GM10266 (cell line): ENCODE results near the gene ENDOD1.

Experiments used
- DNase-seq: peaks from one replicate; pipeline ENCODE4 v3.0.0; 2012; ENCODE audit errors: extremely low spot score
- TF ChIP-seq, protein P1 (sequence below): IDR thresholded peaks from 2 replicates; pipeline ENCODE4 v1.5.1; 2012; ENCODE audit warnings: mild to moderate bottlenecking, low read depth; ENCODE audit not compliant: control insufficient read depth, insufficient read depth; ENCODE audit errors: missing control alignments

ENDOD1 gene

DNA sequence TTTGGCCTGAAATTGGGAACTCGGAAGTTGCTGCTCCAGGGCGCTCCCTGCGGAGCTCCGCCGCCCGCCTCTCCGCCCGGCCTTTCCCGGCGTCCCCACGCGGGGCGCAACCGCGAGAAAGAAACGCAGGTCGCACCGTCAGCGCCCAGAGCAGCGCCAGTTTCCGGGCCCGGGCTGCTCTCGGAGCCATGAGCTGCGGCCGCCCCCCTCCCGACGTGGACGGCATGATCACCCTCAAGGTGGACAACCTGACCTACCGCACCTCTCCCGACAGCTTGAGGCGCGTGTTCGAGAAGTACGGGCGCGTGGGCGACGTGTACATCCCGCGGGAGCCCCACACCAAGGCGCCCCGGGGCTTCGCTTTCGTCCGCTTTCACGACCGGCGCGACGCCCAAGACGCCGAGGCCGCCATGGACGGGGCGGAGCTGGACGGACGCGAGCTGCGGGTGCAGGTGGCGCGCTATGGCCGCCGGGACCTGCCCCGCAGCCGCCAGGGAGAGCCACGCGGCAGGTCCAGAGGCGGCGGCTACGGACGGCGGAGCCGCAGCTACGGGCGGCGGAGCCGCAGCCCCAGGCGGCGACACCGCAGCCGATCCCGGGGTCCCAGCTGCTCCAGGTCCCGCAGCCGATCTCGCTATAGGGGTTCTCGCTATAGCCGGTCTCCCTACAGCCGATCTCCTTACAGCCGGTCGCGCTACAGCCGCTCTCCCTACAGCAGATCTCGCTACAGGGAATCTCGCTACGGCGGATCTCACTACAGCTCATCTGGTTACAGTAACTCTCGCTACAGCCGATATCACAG is 22.4 kb upstream of the ENDOD1 start:
- TF ChIP-seq, protein P1, sequence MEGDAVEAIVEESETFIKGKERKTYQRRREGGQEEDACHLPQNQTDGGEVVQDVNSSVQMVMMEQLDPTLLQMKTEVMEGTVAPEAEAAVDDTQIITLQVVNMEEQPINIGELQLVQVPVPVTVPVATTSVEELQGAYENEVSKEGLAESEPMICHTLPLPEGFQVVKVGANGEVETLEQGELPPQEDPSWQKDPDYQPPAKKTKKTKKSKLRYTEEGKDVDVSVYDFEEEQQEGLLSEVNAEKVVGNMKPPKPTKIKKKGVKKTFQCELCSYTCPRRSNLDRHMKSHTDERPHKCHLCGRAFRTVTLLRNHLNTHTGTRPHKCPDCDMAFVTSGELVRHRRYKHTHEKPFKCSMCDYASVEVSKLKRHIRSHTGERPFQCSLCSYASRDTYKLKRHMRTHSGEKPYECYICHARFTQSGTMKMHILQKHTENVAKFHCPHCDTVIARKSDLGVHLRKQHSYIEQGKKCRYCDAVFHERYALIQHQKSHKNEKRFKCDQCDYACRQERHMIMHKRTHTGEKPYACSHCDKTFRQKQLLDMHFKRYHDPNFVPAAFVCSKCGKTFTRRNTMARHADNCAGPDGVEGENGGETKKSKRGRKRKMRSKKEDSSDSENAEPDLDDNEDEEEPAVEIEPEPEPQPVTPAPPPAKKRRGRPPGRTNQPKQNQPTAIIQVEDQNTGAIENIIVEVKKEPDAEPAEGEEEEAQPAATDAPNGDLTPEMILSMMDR: peak; percentile 55
- peak; percentile 52 for DNase-seq

DNA sequence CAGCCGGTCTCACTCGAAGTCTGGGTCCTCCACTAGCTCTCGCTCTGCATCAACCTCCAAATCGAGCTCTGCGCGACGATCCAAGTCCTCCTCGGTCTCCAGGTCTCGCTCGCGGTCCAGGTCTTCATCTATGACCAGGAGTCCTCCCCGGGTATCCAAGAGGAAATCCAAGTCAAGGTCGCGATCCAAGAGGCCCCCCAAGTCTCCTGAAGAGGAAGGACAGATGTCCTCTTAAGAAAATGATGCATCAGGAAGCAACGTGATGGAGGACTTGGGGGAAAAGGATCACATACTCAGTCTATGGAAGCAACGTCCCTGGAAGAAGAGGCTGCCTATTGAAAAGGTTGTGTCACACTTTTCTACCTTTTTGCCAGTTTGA is 21.8 kb upstream of the ENDOD1 start:
- TF ChIP-seq, protein P1: no peak

DNA sequence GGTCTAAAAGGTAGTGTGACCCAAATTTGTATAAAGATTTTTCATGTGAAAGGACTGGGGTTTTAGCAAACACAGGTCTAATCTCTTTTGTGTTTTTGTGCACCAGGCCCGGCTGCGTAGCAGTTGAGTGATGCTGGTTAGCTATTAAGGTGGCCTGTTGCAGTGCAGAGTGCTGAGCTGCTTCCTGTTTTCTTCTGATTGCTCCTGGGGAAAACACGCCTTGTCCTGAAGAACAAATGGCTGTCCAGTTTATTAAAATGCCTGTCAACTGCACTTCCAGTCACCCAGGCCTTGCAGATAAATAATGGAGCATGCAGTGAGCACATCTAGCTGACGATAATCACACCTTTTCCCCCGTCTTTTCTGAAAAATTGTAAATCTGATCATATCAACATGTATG is 21.1 kb upstream of the ENDOD1 start:
- DNase-seq: peak; percentile 75
- TF ChIP-seq, protein P1: no peak

More for the DNA sequence above, 21.8 kb upstream of the ENDOD1 start:
- DNase-seq: no peak

DNA sequence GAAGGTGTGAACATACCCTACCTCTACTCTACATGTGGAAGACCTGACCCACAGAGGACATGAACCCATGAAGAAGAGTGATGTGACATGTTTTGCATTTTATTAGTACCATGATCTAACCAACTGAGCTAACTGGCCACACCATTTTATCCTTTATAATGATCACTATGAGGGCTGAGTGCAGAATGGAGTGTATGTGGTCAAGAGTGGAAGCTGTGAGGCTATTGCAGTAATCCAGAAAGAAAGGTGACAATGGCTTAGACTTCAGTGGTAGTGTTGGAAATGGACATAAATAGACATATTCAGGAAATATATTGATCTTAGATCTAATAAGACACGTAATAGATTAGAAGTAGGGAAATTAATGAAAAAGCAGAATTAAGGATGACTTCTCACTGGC is 19.2 kb upstream of the ENDOD1 start:
- TF ChIP-seq, protein P1: no peak
- no peak for DNase-seq

DNA sequence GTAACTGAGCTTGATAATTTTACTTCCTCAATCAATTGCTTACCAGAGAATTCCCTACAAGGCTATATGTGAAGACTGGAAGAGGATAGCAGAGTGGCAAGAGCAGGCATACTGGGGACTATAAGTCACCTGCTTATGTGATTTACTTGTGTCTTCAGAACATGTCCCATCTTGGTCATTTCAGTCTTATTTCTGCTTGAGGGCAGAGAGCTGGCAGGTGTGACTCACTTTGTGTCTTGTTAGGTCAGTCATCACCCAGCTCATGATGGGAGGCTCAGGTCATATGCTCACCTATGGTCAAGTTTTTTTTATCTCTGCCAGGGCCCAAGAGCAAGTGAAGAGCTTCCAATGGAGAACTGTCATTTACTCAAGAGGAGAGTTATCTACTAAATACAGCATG is 16.7 kb upstream of the ENDOD1 start:
- TF ChIP-seq, protein P1: no peak
- no peak for DNase-seq

DNA sequence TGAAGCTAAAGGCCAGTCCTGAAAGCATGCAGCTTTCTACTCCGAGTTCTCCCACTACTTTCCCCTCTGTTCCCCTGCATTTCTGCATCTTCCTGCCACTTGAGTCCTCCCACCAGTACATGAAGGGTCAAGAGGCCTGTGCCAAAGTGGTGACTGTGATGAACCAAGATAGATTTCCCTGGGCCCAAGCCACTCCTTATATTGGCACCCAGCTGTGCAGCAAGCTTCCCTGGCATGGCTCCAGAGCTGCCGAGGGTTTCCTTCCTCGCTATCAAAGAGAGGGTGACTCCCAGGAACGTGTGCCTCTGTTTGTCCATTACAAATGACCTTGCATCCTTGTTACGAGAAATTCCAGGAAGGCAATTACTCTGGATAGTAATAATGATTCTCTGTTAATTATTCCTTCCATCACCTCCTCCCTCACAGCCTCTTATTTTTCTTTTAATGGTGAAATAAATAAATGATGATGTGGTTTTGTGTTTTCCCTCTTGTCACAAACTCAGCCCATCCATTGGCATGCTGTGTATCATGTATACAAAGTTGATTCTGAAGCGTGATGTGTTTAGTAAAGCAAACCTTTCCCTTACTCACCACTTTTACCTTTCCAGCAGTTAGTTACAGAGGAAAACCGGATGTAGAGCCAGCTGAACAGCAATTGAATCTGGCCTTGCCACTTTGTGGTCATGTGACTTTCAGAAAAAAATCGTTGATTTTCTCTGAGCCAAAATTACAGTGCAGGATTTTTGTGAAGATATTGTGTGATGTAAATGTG is 14.7 kb upstream of the ENDOD1 start:
- DNase-seq: no peak
- TF ChIP-seq, protein P1: no peak

DNA sequence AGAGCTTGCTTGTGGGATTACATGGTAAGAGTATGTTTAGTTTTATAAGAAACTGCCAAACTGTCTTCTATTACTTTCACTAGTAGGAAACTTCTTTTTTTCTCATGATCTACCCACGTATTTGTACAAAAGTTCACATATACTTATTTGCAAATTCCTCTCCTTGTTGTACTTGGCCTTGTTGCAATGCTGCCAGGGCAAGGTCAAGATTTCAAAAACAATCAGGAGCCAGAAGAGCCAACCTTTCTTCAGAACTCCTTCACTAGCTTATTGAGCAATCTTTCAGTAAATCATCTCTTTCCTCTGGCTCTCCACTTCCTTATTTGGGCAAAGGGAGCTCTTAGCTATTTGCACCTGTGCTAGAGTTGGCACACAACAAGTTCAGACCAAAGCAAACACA is 13.2 kb upstream of the ENDOD1 start:
- no peak for DNase-seq
- TF ChIP-seq, protein P1: no peak
